Measurements from ENCODE around the gene EPHB2.

The EPHB2 gene

DNA sequence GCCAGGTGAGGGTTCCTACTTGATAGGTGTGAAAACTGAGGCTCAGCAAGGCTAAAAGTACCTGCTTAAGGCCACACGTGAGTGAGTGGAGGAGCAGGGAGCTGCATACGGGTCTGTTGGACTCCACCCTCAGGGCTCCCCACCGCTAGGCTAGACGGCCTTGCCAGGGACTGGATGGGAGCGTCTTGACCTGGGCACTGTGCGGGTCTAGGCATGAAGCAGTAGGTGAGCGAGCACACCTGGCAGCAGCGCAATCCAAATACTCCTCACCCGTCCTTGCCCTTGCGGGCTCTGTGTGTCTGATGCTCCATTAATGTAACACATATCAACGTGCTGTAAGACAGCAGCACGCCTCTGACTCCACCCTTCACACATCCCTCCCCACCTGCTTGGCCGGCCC, 168.0 kb downstream of the EPHB2 start:
- Mint-ChIP-seq H3K36me3 (ENCODE audit: insufficient read depth) (no peaks in the 10 kb centered on the region), H3K27ac (no peak overlapping the region), H3K4me1 (ENCODE audit: low read depth in 2 of 2) (peaks cover 0 to 3% of the 10 kb centered on the region in 2 donors), H3K9me3 (no peaks in the 10 kb centered on the region), H3K27me3 (peaks cover 7 to 11% of the 10 kb centered on the region in 2 donors), H3K4me3 (no peak overlapping the region)
- no peak for DNase-seq
- no peak for ATAC-seq (replicated peaks)

DNA sequence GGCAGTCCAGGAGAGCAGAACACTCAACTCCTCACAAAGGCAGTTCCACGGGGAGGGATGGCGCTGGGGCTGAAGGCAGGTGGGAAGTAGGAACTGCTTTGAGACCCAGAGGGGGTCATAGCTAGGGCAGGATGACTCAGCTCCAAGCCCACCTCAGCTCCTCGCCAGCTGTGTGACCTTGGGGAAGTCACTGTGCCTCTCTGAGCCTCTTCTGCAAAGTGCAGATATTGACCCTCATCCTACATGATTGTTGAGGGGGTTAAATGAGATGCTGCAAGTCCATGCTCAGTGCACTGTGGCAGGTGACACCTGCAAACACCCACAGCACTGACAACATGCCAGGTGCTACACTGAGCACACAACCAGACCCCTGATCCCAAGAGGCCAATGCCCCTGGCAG, 168.8 kb downstream of the EPHB2 start:
- Mint-ChIP-seq H3K4me3 (no peak overlapping the region), H3K36me3 (ENCODE audit: insufficient read depth) (no peaks in the 10 kb centered on the region), H3K27ac (no peak overlapping the region), H3K27me3 (peaks cover 7 to 11% of the 10 kb centered on the region in 2 donors), H3K4me1 (ENCODE audit: low read depth in 2 of 2) (peaks cover under 1 to 5% of the 10 kb centered on the region in 2 donors), H3K9me3 (no peaks in the 10 kb centered on the region)
- ATAC-seq (replicated peaks) (no peak), DNase-seq (no peak)

DNA sequence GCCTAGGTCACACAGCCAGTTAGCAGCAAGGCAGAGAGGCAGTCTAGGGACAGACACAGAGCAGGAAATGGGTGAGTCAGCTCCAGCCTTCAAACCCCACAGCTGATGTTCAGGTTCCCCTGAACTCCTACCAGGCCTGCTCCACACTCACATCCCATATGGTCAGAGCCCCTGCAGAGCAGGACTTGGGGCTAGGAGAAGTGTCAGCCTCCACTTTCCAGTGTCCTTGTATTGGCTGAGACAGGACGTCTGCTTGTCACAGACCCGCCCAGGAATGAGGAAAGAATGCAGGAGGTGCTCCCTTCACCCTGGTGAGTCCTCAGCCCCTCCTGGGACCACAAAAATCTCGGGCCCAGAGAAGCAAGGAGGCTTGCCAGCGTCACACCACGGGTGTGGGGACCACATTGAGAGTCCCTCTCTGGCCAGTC, 169.5 kb downstream of the EPHB2 start:
- H3K9me3 Mint-ChIP-seq: no peaks in the 10 kb centered on the region
- H3K27ac Mint-ChIP-seq: no peak overlapping the region
- no peak for ATAC-seq (replicated peaks)
- H3K27me3 Mint-ChIP-seq: peaks cover 7 to 10% of the 10 kb centered on the region in 2 donors
- no peak overlapping the region for H3K4me3 Mint-ChIP-seq
- H3K4me1 Mint-ChIP-seq (ENCODE audit: low read depth in 2 of 2): peaks cover 8 to 12% of the 10 kb centered on the region in 2 donors
- peaks cover 2% of the 10 kb centered on the region for H3K36me3 Mint-ChIP-seq (ENCODE audit: insufficient read depth)
- DNase-seq: no peak

DNA sequence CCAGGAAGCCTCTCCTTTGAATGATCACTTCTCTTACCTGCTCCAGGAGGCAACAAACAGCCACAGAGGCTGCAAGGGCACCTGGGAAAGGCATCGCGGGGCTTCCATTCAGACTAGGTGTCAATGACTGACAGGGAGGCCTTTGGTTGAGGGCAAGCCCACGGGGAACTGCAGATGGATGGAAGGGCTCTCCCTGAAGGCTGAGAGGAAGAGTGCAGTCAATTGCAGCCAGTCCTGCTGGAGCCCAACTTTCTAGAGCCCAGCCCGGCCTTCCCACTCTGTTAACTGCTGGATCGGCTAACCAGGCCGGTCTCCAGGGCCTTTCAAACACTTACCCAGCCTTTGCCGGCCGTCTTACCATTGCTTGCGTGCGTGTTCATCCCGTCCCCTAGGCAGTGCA, 172.8 kb downstream of the EPHB2 start:
- DNase-seq (no peak), ATAC-seq (replicated peaks) (no peak)
- peaks cover 11 to 21% of the 10 kb centered on the region in 2 donors for H3K4me1 Mint-ChIP-seq (ENCODE audit: low read depth in 2 of 2)
- H3K9me3 Mint-ChIP-seq: no peaks in the 10 kb centered on the region
- peaks cover 3% of the 10 kb centered on the region for H3K36me3 Mint-ChIP-seq (ENCODE audit: insufficient read depth)
- no peaks in the 10 kb centered on the region for H3K27me3 Mint-ChIP-seq
- H3K4me3 Mint-ChIP-seq: peak overlapping the region in 1 of 2 donors; percentile 33
- peak overlapping the region; percentile 31 to 80 for H3K27ac Mint-ChIP-seq

DNA sequence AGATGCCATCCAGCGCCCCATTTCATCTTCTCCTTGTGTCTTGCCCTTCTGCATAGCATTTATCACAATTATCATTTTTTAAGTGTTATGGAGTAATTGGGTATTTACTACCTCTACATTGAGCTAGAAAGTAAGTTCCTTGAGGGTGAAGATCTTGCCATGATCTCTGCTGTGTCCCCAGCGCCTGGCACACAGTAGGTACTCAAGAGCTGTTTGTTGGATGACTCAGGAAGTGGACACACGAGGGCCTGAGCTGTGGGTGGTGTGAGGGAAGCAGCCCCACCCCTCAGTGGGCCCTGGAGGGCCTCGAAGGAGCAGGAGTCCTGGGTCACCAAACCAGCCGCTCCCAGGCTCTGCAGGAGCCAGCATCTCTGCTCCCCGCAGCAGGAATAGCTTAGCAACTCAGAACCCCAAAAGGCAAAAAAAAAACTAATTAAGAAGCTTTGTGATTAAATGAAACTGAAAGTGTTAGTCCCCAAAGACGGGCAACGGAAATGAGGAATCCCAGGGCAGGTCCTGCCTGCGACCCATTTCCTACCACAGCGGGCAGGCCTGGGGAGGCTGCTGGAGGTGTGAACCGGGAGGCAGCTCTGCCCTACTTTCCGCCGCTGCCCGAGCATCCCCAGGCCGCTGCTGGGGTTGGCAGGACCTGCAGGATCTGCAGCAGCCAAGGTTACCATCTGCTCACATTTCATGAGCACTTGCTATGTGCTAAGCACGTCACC, 174.3 kb downstream of the EPHB2 start:
- peak overlapping the region; percentile 81 to 92 for H3K4me3 Mint-ChIP-seq
- peak overlapping the region; percentile 94 to 95 for H3K27ac Mint-ChIP-seq
- ATAC-seq (replicated peaks): peak; percentile 79

DNA sequence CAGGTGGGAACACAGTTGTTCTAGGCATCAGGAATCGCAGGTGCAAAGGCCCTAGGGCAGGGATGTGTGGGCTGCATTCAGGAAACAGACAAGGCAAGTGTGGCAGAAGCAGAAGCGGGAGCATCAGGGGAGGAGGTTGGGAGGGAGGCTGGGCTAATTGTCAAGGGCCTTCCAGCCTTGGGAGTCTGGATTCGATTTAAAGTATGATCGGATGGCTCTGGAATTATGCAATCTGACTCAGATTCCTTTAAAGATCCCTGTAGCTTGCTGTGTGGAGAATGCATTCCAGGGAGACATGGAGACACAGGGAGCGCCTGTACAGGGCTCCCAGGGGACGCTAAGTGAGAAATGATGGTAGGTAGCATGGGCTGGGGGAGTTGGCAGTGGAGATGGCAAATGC, 175.6 kb downstream of the EPHB2 start:
- ATAC-seq (replicated peaks) (no peak), DNase-seq (no peak)
- peaks cover 14 to 24% of the 10 kb centered on the region in 2 donors for H3K4me1 Mint-ChIP-seq (ENCODE audit: low read depth in 2 of 2)
- peak overlapping the region; percentile 94 to 95 for H3K27ac Mint-ChIP-seq
- H3K4me3 Mint-ChIP-seq: no peak overlapping the region
- H3K9me3 Mint-ChIP-seq: no peaks in the 10 kb centered on the region
- peaks cover 3% of the 10 kb centered on the region for H3K36me3 Mint-ChIP-seq (ENCODE audit: insufficient read depth)
- no peaks in the 10 kb centered on the region for H3K27me3 Mint-ChIP-seq

More for the DNA sequence above, 174.3 kb downstream of the EPHB2 start:
- H3K9me3 Mint-ChIP-seq: no peaks in the 10 kb centered on the region
- H3K4me1 Mint-ChIP-seq (ENCODE audit: low read depth in 2 of 2): peaks cover 14 to 24% of the 10 kb centered on the region in 2 donors
- H3K27me3 Mint-ChIP-seq: no peaks in the 10 kb centered on the region
- peak; percentile 13 to 21 (median 19) for DNase-seq
- peaks cover 3% of the 10 kb centered on the region for H3K36me3 Mint-ChIP-seq (ENCODE audit: insufficient read depth)

DNA sequence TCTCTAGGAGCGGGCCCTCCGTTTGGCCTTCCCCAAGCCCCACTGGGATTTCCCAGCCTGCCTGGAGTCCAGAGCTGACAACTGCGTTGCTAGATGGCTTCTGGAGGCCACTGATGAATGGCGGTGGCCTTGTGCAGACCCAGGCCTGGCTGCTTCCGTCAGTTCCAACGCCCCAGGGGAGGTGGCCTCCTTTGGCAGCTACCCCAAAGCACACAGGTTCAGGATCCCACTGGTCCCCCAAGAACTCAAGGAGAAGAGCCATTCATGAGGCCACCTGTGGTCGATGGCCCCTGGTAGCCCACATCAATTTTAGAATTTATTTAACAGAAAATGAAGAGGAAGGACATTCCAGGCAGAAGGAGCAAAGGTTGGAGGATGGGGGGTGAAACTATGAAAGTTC, 176.9 kb downstream of the EPHB2 start:
- peaks cover 3% of the 10 kb centered on the region for H3K36me3 Mint-ChIP-seq (ENCODE audit: insufficient read depth)
- no peaks in the 10 kb centered on the region for H3K27me3 Mint-ChIP-seq
- peak overlapping the region in 1 of 2 donors; percentile 7 for H3K27ac Mint-ChIP-seq
- no peaks in the 10 kb centered on the region for H3K9me3 Mint-ChIP-seq
- H3K4me1 Mint-ChIP-seq (ENCODE audit: low read depth in 2 of 2): peaks cover 14 to 24% of the 10 kb centered on the region in 2 donors
- no peak for ATAC-seq (replicated peaks)
- DNase-seq: no peak
- no peak overlapping the region for H3K4me3 Mint-ChIP-seq

DNA sequence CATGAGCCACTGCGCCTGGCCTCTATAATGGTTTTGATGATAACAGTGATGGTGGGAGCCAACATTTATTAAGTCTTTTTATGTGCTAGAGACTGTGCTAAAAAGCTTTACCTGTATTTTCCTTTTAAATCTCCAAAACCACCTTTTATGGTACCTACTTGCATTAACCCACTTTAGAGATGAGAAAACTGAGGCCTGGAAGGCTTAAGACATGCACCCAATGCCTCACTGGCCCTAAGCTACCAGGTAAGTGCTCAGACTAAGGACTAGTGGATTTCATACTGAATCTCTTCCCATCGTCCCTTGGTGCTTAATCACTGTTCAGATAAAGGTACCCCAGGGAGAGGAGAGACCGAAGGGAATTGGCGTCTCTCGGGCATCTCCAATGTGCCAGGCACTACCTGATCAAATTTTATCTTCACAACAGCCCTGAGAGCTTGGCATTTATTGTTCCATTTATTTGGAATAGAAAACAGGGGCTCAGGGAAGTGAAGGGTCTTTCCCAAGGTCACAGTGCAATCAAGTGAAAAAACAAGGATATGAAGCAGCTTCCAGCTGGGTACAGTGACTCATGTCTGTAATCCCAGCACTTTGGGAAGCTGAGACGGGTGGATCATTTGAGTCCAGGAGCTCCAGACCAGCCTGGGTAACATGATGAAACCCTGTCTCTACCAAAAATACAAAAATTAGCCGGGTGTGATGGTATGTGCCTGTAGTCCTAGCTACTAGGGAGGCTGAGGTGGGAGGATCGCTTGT, 177.9 kb downstream of the EPHB2 start:
- H3K27me3 Mint-ChIP-seq: no peaks in the 10 kb centered on the region
- H3K27ac Mint-ChIP-seq: peak overlapping the region; percentile 16 to 59
- ATAC-seq (replicated peaks): no peak
- H3K4me3 Mint-ChIP-seq: no peak overlapping the region
- peaks cover 14 to 21% of the 10 kb centered on the region in 2 donors for H3K4me1 Mint-ChIP-seq (ENCODE audit: low read depth in 2 of 2)
- DNase-seq: no peak
- H3K9me3 Mint-ChIP-seq: no peaks in the 10 kb centered on the region
- peaks cover 3% of the 10 kb centered on the region for H3K36me3 Mint-ChIP-seq (ENCODE audit: insufficient read depth)

DNA sequence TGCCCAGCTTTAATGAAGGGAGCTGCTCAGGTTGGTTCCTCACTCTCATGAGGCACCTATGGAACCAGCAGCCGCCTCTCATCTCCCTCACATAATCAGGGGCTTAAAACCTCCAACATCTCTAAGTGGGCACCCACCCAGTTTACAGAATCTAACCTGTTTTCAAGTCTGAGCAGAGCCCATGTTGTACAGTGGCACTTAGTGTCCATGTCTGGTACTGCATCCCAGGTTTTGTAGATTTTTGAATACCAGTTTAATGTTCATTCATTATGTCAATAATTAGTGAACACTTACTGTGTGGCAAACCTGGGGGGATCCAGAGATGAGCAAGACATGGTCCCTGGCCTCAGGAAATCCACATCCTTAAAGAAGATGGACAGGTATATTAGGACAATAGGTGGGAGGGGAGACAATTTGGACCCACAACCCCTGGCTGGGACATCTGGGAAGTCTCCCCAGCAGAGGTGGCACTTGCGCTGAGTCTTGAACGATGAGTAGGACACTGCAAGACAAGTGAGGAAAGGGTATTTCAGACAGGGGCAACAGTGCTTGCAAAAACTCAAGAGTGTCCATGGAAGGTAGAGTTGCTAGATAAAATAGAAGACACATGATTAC, 178.7 kb downstream of the EPHB2 start:
- Mint-ChIP-seq H3K36me3 (ENCODE audit: insufficient read depth) (peaks cover 3% of the 10 kb centered on the region), H3K27ac (peak overlapping the region in 1 of 2 donors; percentile 59), H3K9me3 (no peaks in the 10 kb centered on the region), H3K4me1 (ENCODE audit: low read depth in 2 of 2) (peaks cover 14 to 19% of the 10 kb centered on the region in 2 donors), H3K4me3 (no peak overlapping the region), H3K27me3 (no peaks in the 10 kb centered on the region)
- peak in 1 of 3 experiments; percentile 4 for DNase-seq
- ATAC-seq (replicated peaks): peak; percentile 29

DNA sequence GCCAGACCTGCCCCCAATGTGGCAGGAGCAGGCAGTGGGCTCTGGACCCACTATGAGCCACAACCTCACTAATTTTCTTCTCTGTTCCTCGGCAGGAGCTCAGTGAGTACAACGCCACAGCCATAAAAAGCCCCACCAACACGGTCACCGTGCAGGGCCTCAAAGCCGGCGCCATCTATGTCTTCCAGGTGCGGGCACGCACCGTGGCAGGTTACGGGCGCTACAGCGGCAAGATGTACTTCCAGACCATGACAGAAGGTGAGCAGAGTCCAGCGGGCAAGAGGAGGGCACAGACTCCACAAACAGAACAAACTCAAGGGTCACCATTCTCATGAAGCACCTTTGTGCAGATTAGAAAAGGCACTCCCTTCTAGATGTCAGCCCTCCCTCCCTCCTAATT, 182.2 kb downstream of the EPHB2 start:
- no peaks in the 10 kb centered on the region for H3K9me3 Mint-ChIP-seq
- H3K27me3 Mint-ChIP-seq: peaks cover 10 to 32% of the 10 kb centered on the region in 2 donors
- no peak overlapping the region for H3K4me3 Mint-ChIP-seq
- no peak for ATAC-seq (replicated peaks)
- no peak for DNase-seq
- H3K4me1 Mint-ChIP-seq (ENCODE audit: low read depth in 2 of 2): peaks cover 3% of the 10 kb centered on the region in 2 donors
- no peaks in the 10 kb centered on the region for H3K36me3 Mint-ChIP-seq (ENCODE audit: insufficient read depth)
- H3K27ac Mint-ChIP-seq: no peak overlapping the region

DNA sequence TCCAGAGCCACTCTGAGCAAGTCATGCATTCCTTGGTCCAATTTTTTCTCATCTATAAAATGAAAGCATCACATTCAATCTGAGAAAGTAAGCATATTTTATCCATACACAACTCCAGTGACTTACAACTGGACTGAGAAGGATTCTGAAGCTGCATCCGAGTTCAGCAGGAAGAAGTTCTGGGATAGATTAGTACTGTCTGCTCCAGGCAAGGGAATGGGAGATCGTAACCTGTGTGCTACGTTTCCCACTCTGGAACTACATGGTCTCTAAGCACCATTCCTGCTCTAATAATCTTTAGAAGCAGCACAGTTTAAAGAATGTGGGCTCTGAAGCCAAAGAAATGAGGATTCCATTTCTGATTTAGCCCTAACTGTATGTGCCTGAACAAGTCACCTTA, 182.7 kb downstream of the EPHB2 start:
- H3K4me1 Mint-ChIP-seq (ENCODE audit: low read depth in 2 of 2): peaks cover 3% of the 10 kb centered on the region in 2 donors
- ATAC-seq (replicated peaks): no peak
- no peak overlapping the region for H3K4me3 Mint-ChIP-seq
- H3K36me3 Mint-ChIP-seq (ENCODE audit: insufficient read depth): no peaks in the 10 kb centered on the region
- H3K27ac Mint-ChIP-seq: no peak overlapping the region
- H3K27me3 Mint-ChIP-seq: peaks cover 15 to 37% of the 10 kb centered on the region in 2 donors
- DNase-seq: no peak
- H3K9me3 Mint-ChIP-seq: no peaks in the 10 kb centered on the region

DNA sequence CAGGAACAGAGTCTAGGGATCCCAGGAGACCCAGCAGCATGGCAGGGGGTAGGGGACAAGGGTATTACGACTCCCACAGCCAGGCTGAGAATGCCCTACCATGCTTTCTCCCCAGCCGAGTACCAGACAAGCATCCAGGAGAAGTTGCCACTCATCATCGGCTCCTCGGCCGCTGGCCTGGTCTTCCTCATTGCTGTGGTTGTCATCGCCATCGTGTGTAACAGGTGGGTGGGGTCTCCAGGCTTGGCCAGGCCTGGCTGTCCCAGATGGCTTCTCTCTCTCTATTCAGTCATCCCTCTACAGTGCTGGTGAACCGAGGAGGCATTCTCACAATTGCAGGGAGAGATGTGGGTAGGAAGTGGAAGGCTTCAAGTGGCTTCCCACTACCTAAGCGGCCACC, 184.7 kb downstream of the EPHB2 start:
- Mint-ChIP-seq H3K36me3 (ENCODE audit: insufficient read depth) (no peaks in the 10 kb centered on the region), H3K4me3 (no peak overlapping the region), H3K9me3 (no peaks in the 10 kb centered on the region), H3K4me1 (ENCODE audit: low read depth in 2 of 2) (no peaks in the 10 kb centered on the region), H3K27me3 (peaks cover 20 to 49% of the 10 kb centered on the region in 2 donors), H3K27ac (no peak overlapping the region)
- ATAC-seq (replicated peaks): no peak
- no peak for DNase-seq

DNA sequence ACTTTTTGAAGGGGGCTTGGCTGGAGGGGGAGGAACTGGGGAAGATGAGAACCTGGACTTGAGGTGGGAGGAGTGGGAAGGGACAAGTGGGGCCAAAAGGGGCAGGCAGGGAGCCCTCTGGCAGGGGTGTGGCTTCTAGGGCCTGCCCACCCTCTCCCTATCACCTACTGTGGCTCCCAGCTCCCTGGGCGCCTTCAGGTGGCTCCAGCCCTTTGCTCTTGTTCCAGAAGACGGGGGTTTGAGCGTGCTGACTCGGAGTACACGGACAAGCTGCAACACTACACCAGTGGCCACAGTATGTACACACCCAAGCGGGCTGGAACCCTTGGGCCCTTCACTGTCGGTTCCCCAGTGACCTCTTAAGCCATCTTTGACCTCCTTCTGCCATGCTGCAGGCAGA, 185.5 kb downstream of the EPHB2 start:
- Mint-ChIP-seq H3K27ac (no peak overlapping the region), H3K27me3 (peaks cover 20 to 55% of the 10 kb centered on the region in 2 donors), H3K36me3 (ENCODE audit: insufficient read depth) (no peaks in the 10 kb centered on the region)

More for the DNA sequence above, 185.5 kb downstream of the EPHB2 start:
- ATAC-seq (replicated peaks) (no peak), DNase-seq (no peak)
- Mint-ChIP-seq H3K4me1 (ENCODE audit: low read depth in 2 of 2) (no peaks in the 10 kb centered on the region), H3K9me3 (no peaks in the 10 kb centered on the region), H3K4me3 (no peak overlapping the region)

Measured in effector memory CD8-positive, alpha-beta T cell (primary cell).